HG02884 (cell line): ENCODE data around the gene ACSL3.
"Not testable (repeated sequence)": the region's sequence is repeated elsewhere in the genome, so short reads cannot be mapped to it uniquely, and the experiment has no call there.

Experiments used
- ATAC-seq: cut with Tn5 transposase; IDR thresholded peaks from one replicate; pipeline ENCODE4 v1.9.1; 2021; ENCODE audit warnings: mild to moderate bottlenecking, moderate library complexity; ENCODE audit not compliant: unreplicated experiment

ACSL3 gene

GRCh38 chr2:222860740-222861410 is at the start of gene ACSL3:
TSS of gene ACSL3 (plus strand) at chr2:222861036. CDS start at chr2:222908773, 47,737 bp downstream.
- ATAC-seq = peak; percentile 97

DNA sequence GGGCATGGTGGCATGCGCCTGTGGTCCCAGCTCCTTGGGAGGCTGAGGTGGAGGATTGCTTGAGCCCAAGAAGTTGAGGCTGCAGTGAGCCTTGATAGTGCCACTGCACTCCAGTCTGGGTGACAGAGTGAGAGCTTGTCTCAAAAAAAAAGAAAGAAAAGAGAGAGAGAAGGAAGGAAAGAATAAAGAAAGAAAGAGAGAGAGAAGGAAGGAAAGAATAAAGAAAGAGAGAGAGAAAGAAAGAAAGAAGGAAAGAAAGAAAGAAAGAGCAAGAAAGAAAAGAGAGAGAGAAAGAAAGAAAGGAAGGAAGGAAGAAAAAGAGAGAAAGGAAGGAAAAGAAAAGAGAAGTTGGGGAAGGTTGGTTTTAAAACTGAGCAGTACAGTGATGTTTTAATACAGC is 49.0 kb upstream of the ACSL3 start:
- ATAC-seq = no peak

- ATAC-seq = peak; percentile 94
Observed at GRCh38 chr2:222813177-222813843, 47.5 kb upstream of the ACSL3 start.

DNA sequence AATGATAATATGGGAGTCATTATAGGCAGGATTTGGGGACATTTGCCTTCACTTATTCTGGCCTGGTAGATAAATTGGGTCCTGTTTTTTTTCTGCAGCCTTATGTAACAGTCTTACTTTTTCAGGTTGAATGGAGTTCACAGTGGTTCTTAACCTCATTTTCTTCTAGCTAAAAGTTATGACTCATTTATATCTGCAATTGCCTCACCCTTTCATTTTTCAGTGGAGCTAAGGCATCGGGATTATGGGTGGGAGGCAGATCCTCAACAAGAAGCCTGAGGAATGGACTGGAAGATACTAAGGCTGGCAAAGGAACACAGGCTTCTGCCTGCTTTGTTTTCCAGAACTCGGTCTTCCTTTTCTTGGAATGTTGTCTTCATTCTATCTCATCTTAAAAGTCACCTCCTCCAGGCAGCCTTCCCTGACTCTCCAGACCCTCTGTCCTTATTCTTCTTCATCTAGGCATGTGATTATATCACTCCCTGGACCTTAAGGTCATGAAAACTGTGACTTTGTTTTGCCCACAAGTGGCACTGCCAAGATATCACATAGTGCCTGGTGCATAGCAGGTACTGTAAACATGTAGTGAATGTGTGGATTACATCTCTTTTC is 41.0 kb upstream of the ACSL3 start:
- ATAC-seq = no peak

DNA sequence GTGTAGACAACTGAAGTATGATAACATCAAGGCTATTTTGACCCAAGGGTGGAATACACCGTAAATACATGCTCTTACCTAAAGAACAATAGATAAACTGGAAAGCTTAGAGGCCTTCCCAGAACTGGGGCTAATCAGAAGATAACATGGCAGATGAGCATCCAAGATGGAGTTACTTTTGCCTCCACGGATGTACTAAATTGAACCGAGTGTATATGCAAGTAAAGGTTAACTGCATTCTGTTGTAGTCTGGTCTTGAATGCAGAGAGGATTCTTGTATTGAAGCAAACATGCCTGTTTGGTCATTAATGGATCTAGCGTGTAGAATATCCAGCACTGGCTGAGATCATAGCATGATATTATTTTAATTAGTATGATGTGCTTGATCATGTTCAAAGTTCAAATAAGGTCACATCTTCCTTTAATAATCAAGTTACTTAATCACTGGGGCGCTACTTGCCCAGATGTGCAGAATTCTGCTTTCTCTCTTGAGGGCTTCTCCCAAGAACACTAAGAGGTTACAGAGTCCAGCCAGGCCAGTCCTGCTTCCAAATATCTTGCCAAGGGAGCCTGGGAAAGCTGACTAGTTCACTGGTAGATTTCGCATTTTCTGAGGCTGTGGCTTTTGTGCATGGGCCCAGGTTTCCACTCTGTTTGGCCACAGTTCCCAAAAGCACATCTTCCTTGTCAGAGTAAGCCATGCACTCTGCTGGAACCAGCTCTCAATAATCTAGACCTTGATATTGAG is 37.5 kb upstream of the ACSL3 start:
- ATAC-seq = no peak

GRCh38 chr2:222825031-222825430 is 35.8 kb upstream of the ACSL3 start:
- ATAC-seq = no peak

DNA sequence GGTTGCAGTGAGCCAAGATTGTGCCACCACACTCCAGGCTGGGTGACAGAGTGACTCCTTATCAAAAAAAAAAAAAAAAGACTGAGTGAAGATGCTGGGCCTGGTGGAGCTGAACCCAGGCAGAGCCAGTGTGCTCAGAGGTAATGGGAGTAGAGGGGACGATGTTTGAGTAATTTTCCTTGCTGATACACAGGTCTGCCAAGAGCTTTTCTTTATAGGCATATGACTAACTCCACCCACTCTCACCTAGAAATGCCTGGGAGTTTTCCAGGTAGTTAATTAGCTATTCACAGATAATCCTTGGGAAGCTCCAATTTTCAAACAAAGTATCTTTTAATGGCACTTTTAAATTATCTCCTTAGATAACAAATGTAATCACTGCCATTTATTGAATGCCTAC is 33.4 kb upstream of the ACSL3 start:
- ATAC-seq = no peak

GRCh38 chr2:222828572-222828971 is 32.3 kb upstream of the ACSL3 start:
- no peak for ATAC-seq

- ATAC-seq = no peak
Observed at GRCh38 chr2:222830164-222830563, 30.7 kb upstream of the ACSL3 start.

GRCh38 chr2:222833410-222833809 is 27.4 kb upstream of the ACSL3 start:
- ATAC-seq = no peak

DNA sequence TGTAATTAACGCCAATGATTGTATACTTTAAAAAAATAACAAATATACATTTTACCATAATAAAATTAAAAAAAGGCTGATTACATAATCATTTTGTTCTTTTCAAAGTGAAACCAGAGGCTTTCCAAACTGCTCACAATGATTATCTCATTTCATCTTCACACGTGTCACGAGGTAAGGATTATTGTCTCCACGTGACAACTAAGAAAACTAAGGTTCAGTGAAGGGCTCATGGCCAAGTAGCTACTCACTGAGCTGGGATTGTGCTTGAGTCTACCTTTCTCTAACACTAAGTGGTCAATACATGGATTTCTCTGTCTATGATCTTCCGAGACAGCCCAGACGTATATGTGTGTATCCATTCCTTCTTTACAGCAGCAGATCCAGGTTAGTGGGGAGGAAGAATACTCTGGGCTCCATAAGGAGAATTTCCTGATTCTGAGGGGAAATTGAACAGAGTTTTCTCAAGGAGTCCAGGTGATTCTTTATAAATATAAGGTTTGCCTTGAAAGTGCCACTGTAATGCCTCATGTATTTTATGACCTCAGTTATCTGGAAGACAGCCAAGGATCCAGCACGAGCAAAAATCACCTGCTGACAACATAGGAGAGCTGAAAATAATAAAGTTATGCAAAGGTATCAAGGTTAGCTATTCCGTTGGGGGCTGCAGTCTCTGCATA is 25.6 kb upstream of the ACSL3 start:
- ATAC-seq = no peak

DNA sequence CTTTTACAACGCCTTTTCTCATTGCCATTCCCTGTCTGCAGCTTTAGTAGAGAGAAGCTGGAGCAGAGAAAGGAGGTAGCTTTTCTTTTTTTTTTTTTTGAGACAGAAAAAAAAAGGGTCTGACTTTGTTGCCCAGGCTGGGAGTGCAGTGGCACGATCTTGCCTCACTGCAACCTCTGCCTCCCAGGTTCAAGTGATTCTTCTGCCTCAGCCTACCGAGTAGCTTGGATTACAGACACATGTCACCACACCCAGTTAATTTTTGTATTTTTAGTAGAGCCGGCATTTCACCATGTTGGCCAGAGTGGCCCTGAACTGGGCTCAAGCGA is 25.0 kb upstream of the ACSL3 start:
- no peak for ATAC-seq

GRCh38 chr2:222837643-222838056 is 23.2 kb upstream of the ACSL3 start:
- ATAC-seq = no peak

GRCh38 chr2:222840060-222840802 is 20.6 kb upstream of the ACSL3 start:
- no peak for ATAC-seq

GRCh38 chr2:222842491-222843174 is 18.2 kb upstream of the ACSL3 start:
- no peak for ATAC-seq

- no peak for ATAC-seq
Observed at GRCh38 chr2:222844323-222844722, 16.5 kb upstream of the ACSL3 start.

- ATAC-seq = not testable (repeated sequence)
Observed at GRCh38 chr2:222845314-222845713, 15.5 kb upstream of the ACSL3 start.

DNA sequence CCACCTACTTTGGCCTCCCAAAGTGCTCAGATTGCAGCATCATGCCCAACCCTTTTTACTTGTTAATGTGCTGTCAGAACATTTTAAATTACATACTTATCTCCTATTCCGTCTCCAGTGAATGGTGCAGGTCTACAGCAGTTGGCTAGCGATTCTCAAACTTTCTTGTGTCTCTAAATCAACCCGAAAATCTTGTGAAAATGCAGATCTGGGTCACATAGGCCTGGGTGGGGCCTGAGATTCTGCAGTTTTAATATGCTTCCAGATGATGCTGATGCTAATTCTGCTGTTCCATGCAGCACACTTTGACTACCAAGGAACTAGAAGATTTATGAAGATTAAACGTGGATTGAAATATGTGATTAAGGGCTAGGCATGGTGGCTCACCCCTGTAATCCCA is 14.8 kb upstream of the ACSL3 start:
- no peak for ATAC-seq

GRCh38 chr2:222848031-222848430 is 12.8 kb upstream of the ACSL3 start:
- ATAC-seq = not testable (repeated sequence)

DNA sequence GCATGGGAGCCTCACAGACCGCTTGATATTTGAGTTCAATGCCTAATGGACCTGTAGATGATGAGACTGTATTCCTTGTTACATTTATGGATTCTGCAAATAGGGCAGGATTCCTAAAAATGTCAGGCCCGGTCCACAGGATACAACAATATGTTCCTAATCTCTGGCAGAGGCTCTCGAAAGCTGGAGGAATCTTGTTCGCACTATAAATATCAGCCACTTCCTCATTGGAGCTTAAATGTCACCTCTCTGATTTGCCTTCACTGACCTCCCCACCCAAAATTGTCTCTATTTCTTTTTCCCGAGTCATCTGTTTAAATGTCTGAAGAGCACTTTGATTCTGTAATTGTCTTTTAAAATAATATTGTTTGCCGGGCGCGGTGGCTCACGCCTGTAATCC is 12.0 kb upstream of the ACSL3 start:
- ATAC-seq = no peak
